H1 (cell line): ENCODE results near the gene CRK. TPM values are rescaled to one million over a fixed set of nuclear protein-coding genes. Genes with fewer than 3 reads are reported as not detected.

Experiments
- CTBP2 ChIP-seq: IDR thresholded peaks from 2 replicates; pipeline ENCODE4 v1.7.0; 2011; ENCODE audit warnings: borderline replicate concordance, mild to moderate bottlenecking, moderate library complexity, mixed read lengths, low read length; ENCODE audit not compliant: insufficient read depth, insufficient read length
- EGR1 ChIP-seq: IDR thresholded peaks from 2 replicates; pipeline ENCODE4 v1.6.1; 2011; ENCODE audit warnings: low read depth, low read length, borderline replicate concordance
- EZH2 ChIP-seq: fragments of 200-600 bp; sonication (generic); IDR thresholded peaks from 2 replicates; pipeline ENCODE4 v1.7.1; 2012; ENCODE audit warnings: low read depth, mild to moderate bottlenecking, moderate library complexity, low read length, inconsistent platforms; ENCODE audit not compliant: severe bottlenecking
- KDM1A ChIP-seq: fragments of 200-600, 300-600 bp; sonication (generic); IDR thresholded peaks from 2 replicates; pipeline ENCODE4 v1.7.1; 2016; ENCODE audit warnings: mild to moderate bottlenecking, low read length, borderline replicate concordance
- POLR2A ChIP-seq, 2 experiments: IDR thresholded peaks; 1 replicate in 1 of 2; 2 replicates in 1 of 2; pipeline ENCODE4 v1.6.1; 2011; ENCODE audit warnings: low read depth in 2 of 2, low read length in 2 of 2, mild to moderate bottlenecking in 2 of 2; ENCODE audit errors: control extremely low read depth in 1 of 2
- POLR2AphosphoS5 ChIP-seq: IDR thresholded peaks from 2 replicates; pipeline ENCODE4 v1.6.1; 2011; ENCODE audit warnings: low read depth, low read length
- RAD21 ChIP-seq, 2 experiments: IDR thresholded peaks in 1 of 2; conservative IDR thresholded peaks in 1 of 2; 2 replicates each; pipeline ENCODE4 v1.6.1; 2011; ENCODE audit warnings: low read depth in 2 of 2, low read length in 2 of 2, improper control_type of control experiment in 1 of 2, inconsistent platforms in 1 of 2, mild to moderate bottlenecking in 1 of 2, moderate library complexity in 1 of 2
- RFX5 ChIP-seq: IDR thresholded peaks from 2 replicates; pipeline ENCODE4 v1.6.1; 2011; ENCODE audit warnings: low read depth, low read length, improper control_type of control experiment, borderline replicate concordance
- SP2 ChIP-seq: IDR thresholded peaks from 2 replicates; pipeline ENCODE4 v1.6.1; 2012; ENCODE audit warnings: mild to moderate bottlenecking, low read length, inconsistent platforms
- SUZ12 ChIP-seq: fragments of 200-600 bp; sonication (generic); IDR thresholded peaks from 2 replicates; pipeline ENCODE4 v1.6.1; 2012; ENCODE audit warnings: mild to moderate bottlenecking, inconsistent platforms, low read length, moderate library complexity, mixed read lengths
- polyA plus RNA-seq, 7 experiments: library from polyadenylated mRNA; depleted of rRNA in 3 of 7; stranded (reverse) in 5 of 7; unstranded in 2 of 7; fragments of >200 nt in 5 of 7; fragments of 200-250 nt in 2 of 7; gene quantifications; 1 replicate in 5 of 7; 2 replicates in 1 of 7; 4 replicates in 1 of 7; pipeline versions ENCODE4 v1.2.1 to v1.2.3, GENCODE V29; 2011 to 2013; ENCODE audit warnings: missing spikeins in 2 of 7, mixed read lengths in 2 of 7
- total RNA-seq: library from RNA; stranded (reverse); fragmentation: NEBNext Ultra II Directional; extraction: Animal tissue kit (Norgen Biotek cat#: 25700); gene quantifications from 2 replicates; pipeline ENCODE4 v1.2.1, GENCODE V29; 2021
- TF ChIP-seq, protein P1 (sequence below): fragments of 300-600 bp; sonication (generic); IDR thresholded peaks from 2 replicates; pipeline ENCODE4 v1.7.1; 2012; ENCODE audit warnings: low read length, moderate library complexity, mild to moderate bottlenecking, inconsistent platforms; ENCODE audit not compliant: insufficient replicate concordance

CRK gene
- total and polyA plus RNA-seq, 2 of the 8 experiments (the other 6 are each of a cell fraction or from before 2014, with no cell fraction given), result 32.8 to 57.1 TPM

DNA sequence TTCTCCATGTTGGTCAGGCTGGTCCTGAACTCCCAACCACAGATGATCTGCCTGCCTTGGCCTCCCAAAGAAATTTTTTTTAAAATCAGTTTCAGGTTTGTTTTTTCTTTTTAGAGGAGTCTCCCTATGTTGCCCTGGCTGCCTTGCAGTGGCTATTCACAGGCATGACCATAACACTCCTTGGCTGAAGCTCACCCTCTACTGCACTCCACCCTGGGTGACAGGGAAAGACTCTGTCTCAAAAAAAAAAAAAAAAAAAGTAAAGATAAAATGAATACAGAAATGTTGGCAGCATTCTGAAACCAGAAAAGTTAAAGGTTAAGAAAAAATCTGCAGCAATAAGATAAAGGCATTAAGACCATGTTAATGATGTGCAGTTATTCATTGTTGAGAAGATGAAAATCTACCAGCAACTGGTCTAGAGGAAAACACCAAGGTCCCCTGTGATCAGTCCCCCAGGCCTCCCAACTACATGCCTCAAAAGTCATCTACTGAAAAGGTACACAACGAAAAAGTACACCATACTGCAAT is 71.1 kb downstream of the CRK start (continued):
- TF ChIP-seq, protein P1, sequence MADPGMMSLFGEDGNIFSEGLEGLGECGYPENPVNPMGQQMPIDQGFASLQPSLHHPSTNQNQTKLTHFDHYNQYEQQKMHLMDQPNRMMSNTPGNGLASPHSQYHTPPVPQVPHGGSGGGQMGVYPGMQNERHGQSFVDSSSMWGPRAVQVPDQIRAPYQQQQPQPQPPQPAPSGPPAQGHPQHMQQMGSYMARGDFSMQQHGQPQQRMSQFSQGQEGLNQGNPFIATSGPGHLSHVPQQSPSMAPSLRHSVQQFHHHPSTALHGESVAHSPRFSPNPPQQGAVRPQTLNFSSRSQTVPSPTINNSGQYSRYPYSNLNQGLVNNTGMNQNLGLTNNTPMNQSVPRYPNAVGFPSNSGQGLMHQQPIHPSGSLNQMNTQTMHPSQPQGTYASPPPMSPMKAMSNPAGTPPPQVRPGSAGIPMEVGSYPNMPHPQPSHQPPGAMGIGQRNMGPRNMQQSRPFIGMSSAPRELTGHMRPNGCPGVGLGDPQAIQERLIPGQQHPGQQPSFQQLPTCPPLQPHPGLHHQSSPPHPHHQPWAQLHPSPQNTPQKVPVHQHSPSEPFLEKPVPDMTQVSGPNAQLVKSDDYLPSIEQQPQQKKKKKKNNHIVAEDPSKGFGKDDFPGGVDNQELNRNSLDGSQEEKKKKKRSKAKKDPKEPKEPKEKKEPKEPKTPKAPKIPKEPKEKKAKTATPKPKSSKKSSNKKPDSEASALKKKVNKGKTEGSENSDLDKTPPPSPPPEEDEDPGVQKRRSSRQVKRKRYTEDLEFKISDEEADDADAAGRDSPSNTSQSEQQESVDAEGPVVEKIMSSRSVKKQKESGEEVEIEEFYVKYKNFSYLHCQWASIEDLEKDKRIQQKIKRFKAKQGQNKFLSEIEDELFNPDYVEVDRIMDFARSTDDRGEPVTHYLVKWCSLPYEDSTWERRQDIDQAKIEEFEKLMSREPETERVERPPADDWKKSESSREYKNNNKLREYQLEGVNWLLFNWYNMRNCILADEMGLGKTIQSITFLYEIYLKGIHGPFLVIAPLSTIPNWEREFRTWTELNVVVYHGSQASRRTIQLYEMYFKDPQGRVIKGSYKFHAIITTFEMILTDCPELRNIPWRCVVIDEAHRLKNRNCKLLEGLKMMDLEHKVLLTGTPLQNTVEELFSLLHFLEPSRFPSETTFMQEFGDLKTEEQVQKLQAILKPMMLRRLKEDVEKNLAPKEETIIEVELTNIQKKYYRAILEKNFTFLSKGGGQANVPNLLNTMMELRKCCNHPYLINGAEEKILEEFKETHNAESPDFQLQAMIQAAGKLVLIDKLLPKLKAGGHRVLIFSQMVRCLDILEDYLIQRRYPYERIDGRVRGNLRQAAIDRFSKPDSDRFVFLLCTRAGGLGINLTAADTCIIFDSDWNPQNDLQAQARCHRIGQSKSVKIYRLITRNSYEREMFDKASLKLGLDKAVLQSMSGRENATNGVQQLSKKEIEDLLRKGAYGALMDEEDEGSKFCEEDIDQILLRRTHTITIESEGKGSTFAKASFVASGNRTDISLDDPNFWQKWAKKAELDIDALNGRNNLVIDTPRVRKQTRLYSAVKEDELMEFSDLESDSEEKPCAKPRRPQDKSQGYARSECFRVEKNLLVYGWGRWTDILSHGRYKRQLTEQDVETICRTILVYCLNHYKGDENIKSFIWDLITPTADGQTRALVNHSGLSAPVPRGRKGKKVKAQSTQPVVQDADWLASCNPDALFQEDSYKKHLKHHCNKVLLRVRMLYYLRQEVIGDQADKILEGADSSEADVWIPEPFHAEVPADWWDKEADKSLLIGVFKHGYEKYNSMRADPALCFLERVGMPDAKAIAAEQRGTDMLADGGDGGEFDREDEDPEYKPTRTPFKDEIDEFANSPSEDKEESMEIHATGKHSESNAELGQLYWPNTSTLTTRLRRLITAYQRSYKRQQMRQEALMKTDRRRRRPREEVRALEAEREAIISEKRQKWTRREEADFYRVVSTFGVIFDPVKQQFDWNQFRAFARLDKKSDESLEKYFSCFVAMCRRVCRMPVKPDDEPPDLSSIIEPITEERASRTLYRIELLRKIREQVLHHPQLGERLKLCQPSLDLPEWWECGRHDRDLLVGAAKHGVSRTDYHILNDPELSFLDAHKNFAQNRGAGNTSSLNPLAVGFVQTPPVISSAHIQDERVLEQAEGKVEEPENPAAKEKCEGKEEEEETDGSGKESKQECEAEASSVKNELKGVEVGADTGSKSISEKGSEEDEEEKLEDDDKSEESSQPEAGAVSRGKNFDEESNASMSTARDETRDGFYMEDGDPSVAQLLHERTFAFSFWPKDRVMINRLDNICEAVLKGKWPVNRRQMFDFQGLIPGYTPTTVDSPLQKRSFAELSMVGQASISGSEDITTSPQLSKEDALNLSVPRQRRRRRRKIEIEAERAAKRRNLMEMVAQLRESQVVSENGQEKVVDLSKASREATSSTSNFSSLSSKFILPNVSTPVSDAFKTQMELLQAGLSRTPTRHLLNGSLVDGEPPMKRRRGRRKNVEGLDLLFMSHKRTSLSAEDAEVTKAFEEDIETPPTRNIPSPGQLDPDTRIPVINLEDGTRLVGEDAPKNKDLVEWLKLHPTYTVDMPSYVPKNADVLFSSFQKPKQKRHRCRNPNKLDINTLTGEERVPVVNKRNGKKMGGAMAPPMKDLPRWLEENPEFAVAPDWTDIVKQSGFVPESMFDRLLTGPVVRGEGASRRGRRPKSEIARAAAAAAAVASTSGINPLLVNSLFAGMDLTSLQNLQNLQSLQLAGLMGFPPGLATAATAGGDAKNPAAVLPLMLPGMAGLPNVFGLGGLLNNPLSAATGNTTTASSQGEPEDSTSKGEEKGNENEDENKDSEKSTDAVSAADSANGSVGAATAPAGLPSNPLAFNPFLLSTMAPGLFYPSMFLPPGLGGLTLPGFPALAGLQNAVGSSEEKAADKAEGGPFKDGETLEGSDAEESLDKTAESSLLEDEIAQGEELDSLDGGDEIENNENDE, result no peak
- no peak for TF ChIP-seq RFX5
- TF ChIP-seq SP2, result no peak
- no peak for TF ChIP-seq CTBP2
- no peak for TF ChIP-seq SUZ12
- TF ChIP-seq POLR2A (IDR thresholded peaks at IDR 0.05; ENCODE audit: control extremely low read depth in 1 of 2, low read depth in 2 of 2, low read length in 2 of 2), result no peak
- no peak for TF ChIP-seq POLR2AphosphoS5
- no peak for TF ChIP-seq EGR1
- TF ChIP-seq RAD21 (IDR thresholded peaks at IDR 0.05 in 1 of 2, conservative IDR thresholded peaks at IDR 0.05 in 1 of 2; ENCODE audit: low read depth in 2 of 2, low read length in 2 of 2), result no peak
- TF ChIP-seq EZH2, result no peak
- no peak for TF ChIP-seq KDM1A
